ENCODE measurements around the gene SEC14L2. TPM values are rescaled to one million over a fixed set of nuclear protein-coding genes. Genes with fewer than 3 reads are reported as not detected.

SEC14L2 gene
- total and polyA plus RNA-seq, 2 donors (not counting 3 experiments of a cell fraction or from before 2014, with no cell fraction given): 22.5 to 28.8 TPM

GRCh38 chr22:30436196-30436595, 39.4 kb downstream of the SEC14L2 start:
- FAIRE-seq (no peak), DNase-seq (ENCODE audit: low read depth, low spot score) (no peak)
- TF ChIP-seq POLR2A (IDR thresholded peaks at IDR 0.05; ENCODE audit: low read depth, low read length) (no peak), MYC (IDR thresholded peaks at IDR 0.05; ENCODE audit: low read depth, low read length) (no peak), EZH2 (IDR thresholded peaks at IDR 0.05; ENCODE audit: borderline replicate concordance, low read depth, low read length, severe bottlenecking) (no peak), GATA2 (IDR thresholded peaks at IDR 0.05; ENCODE audit: insufficient read depth, insufficient read length, low read depth, low read length) (no peak), FOS (IDR thresholded peaks at IDR 0.05; ENCODE audit: borderline replicate concordance, insufficient read depth, low read length) (no peak), JUN (IDR thresholded peaks at IDR 0.05; ENCODE audit: borderline replicate concordance, insufficient read depth, insufficient read length, low read depth) (no peak), CTCF (IDR thresholded peaks at IDR 0.05; ENCODE audit: extremely low read depth in 1 of 2, insufficient read depth in 1 of 2, low read depth in 1 of 2, low read length in 2 of 2) (no peak), MAX (IDR thresholded peaks at IDR 0.05; ENCODE audit: insufficient read depth, insufficient read length) (no peak), POLR2AphosphoS5 (IDR thresholded peaks at IDR 0.05; ENCODE audit: insufficient read depth, low read depth, low read length) (no peak)
- H3K4me1 ChIP-seq (ENCODE audit: control insufficient read depth, extremely low read depth, insufficient read depth, low read length): peaks cover 10% of the 10 kb centered on the region
- no peak overlapping the region for H2AFZ ChIP-seq (ENCODE audit: low read depth, low read length)
- POLR2A ChIA-PET: no interaction called here
- intact Hi-C loops (cut with micrococcal nuclease) (no loop called here), dilution Hi-C loops (cut with MboI; ENCODE audit: extremely low pct_ligation_motif_present, low sequenced_read_pairs) (no loop called here)
- CTCF ChIA-PET: interaction anchor here (3.9 kb wide), 1 partner anchor 10 kb away, joined by 24 read pairs; the partner anchor contains the start of gene MTFP1
- H3K9me1 ChIP-seq (replicated peaks; ENCODE audit: control insufficient read depth, extremely low read depth, insufficient read depth, low read length): no peaks in the 10 kb centered on the region
- no peak overlapping the region for H3K9ac ChIP-seq (replicated peaks; ENCODE audit: extremely low read depth, insufficient read depth, low read length)
- H3K36me3 ChIP-seq (ENCODE audit: control insufficient read depth in 2 of 2, extremely low read depth in 1 of 2, insufficient read depth in 2 of 2, low read length in 2 of 2): no peaks in the 10 kb centered on the region
- H3K79me2 ChIP-seq (ENCODE audit: control insufficient read depth, insufficient read depth, low read length): no peaks in the 10 kb centered on the region
- H3K4me3 ChIP-seq (replicated peaks in 1 of 3; ENCODE audit: insufficient read depth in 1 of 3, low read depth in 1 of 3, low read length in 3 of 3): no peak overlapping the region
- no peaks in the 10 kb centered on the region for H3K9me3 ChIP-seq (replicated peaks; ENCODE audit: control insufficient read depth, insufficient read depth, low read length)
- no peaks in the 10 kb centered on the region for H3K27me3 ChIP-seq (ENCODE audit: control insufficient read depth in 2 of 2, insufficient read depth in 2 of 2, low read length in 2 of 2)
- no peaks in the 10 kb centered on the region for H4K20me1 ChIP-seq (replicated peaks; ENCODE audit: control insufficient read depth, extremely low read depth, insufficient read depth, low read length)
- no peak overlapping the region for H3K4me2 ChIP-seq (ENCODE audit: insufficient read depth, low read length)
- H3K27ac ChIP-seq (ENCODE audit: insufficient read depth, low read depth, low read length): peak overlapping the region; percentile 57
- BruUV-seq (replicated peaks): TSS peak; percentile 90

Data from endothelial cell of umbilical vein (primary cell).